ENCODE data around the gene ZKSCAN5. TPM values are rescaled to one million over a fixed set of nuclear protein-coding genes. Genes with fewer than 3 reads are reported as not detected.

Gene ZKSCAN5
- total RNA-seq, 1 experiment from 2014 or later, result 13.2 TPM

- no peak for TF ChIP-seq EZH2 (IDR thresholded peaks at IDR 0.05; ENCODE audit: low read depth)
- no peak for TF ChIP-seq CTCF (conservative IDR thresholded peaks at IDR 0.05)
- ChIA-PET CTCF (no interaction called here), POLR2A (ENCODE audit: unreplicated experiment) (no interaction called here)
- Histone ChIP-seq H3F3A (ENCODE audit: insufficient read depth, low read depth) (peaks cover 22% of the 10 kb centered on the region), H3K27me3 (ENCODE audit: insufficient read depth, low read depth) (no peaks in the 10 kb centered on the region), H3K36me3 (ENCODE audit: low read depth) (peaks cover 17% of the 10 kb centered on the region; the same call in 1 of the 2 replicates), H3K79me2 (ENCODE audit: low read depth) (no peaks in the 10 kb centered on the region), H3K4me3 (no peak overlapping the region), H3K4me1 (replicated peaks; ENCODE audit: insufficient read depth) (no peaks in the 10 kb centered on the region), H3K9me3 (ENCODE audit: insufficient read depth, low read depth) (no peaks in the 10 kb centered on the region), H3K9me2 (ENCODE audit: insufficient read depth) (no peaks in the 10 kb centered on the region), H4K20me1 (ENCODE audit: insufficient read depth) (no peaks in the 10 kb centered on the region), H3K27ac (no peak overlapping the region), H3K4me2 (no peak overlapping the region), H2AFZ (no peak overlapping the region)
- no TSS peak for BruUV-seq (replicated peaks)
- intact Hi-C loops (cut with micrococcal nuclease; ENCODE audit: unreplicated experiment), result no loop called here
- no peak for DNase-seq
Observed at GRCh38 chr7:99485094-99485493, 19.4 kb upstream of the ZKSCAN5 start.

GRCh38 chr7:99489235-99489634, 15.2 kb upstream of the ZKSCAN5 start:
- TF ChIP-seq CTCF (conservative IDR thresholded peaks at IDR 0.05), result no peak
- TF ChIP-seq EZH2 (IDR thresholded peaks at IDR 0.05; ENCODE audit: low read depth), result no peak
- no peaks in the 10 kb centered on the region for H3K27me3 ChIP-seq (ENCODE audit: insufficient read depth, low read depth)
- no peaks in the 10 kb centered on the region for H3K79me2 ChIP-seq (ENCODE audit: low read depth)
- H3K27ac ChIP-seq, result no peak overlapping the region
- intact Hi-C loops (cut with micrococcal nuclease; ENCODE audit: unreplicated experiment), result no loop called here
- H3K36me3 ChIP-seq (ENCODE audit: low read depth), result peaks cover 24% of the 10 kb centered on the region
- peaks cover 11% of the 10 kb centered on the region; the same call in 1 of the 2 replicates for H3K9me3 ChIP-seq (ENCODE audit: insufficient read depth, low read depth)
- H3K4me1 ChIP-seq (replicated peaks; ENCODE audit: insufficient read depth), result no peaks in the 10 kb centered on the region
- CTCF ChIA-PET, result no interaction called here
- peaks cover 17% of the 10 kb centered on the region; the same call in 1 of the 2 replicates for H3F3A ChIP-seq (ENCODE audit: insufficient read depth, low read depth)
- DNase-seq, result no peak
- BruUV-seq (replicated peaks), result no TSS peak
- no peak overlapping the region for H3K4me3 ChIP-seq
- no peak overlapping the region for H3K4me2 ChIP-seq
- H3K9me2 ChIP-seq (ENCODE audit: insufficient read depth), result no peaks in the 10 kb centered on the region
- H4K20me1 ChIP-seq (ENCODE audit: insufficient read depth), result no peaks in the 10 kb centered on the region
- no peak overlapping the region for H2AFZ ChIP-seq
- POLR2A ChIA-PET (ENCODE audit: unreplicated experiment), result no interaction called here

GRCh38 chr7:99490878-99491277, 13.6 kb upstream of the ZKSCAN5 start:
- DNase-seq, result no peak
- Histone ChIP-seq H3K27ac (no peak overlapping the region), H3F3A (ENCODE audit: insufficient read depth, low read depth) (peaks cover 17% of the 10 kb centered on the region; the same call in 1 of the 2 replicates), H4K20me1 (ENCODE audit: insufficient read depth) (no peaks in the 10 kb centered on the region), H3K4me1 (replicated peaks; ENCODE audit: insufficient read depth) (no peaks in the 10 kb centered on the region), H3K79me2 (ENCODE audit: low read depth) (peaks cover 10% of the 10 kb centered on the region; the same call in 1 of the 2 replicates), H2AFZ (no peak overlapping the region), H3K36me3 (ENCODE audit: low read depth) (peaks cover 26% of the 10 kb centered on the region), H3K4me2 (no peak overlapping the region), H3K9me2 (ENCODE audit: insufficient read depth) (no peaks in the 10 kb centered on the region), H3K27me3 (ENCODE audit: insufficient read depth, low read depth) (no peaks in the 10 kb centered on the region), H3K4me3 (no peak overlapping the region), H3K9me3 (ENCODE audit: insufficient read depth, low read depth) (peaks cover 14% of the 10 kb centered on the region)
- ChIA-PET CTCF (no interaction called here), POLR2A (ENCODE audit: unreplicated experiment) (no interaction called here)
- intact Hi-C loops (cut with micrococcal nuclease; ENCODE audit: unreplicated experiment), result no loop called here
- BruUV-seq (replicated peaks), result no TSS peak
- TF ChIP-seq CTCF (conservative IDR thresholded peaks at IDR 0.05) (no peak), EZH2 (IDR thresholded peaks at IDR 0.05; ENCODE audit: low read depth) (no peak)
